Measurements from ENCODE around the gene RHOT2.
A peak's percentile ranks its signal among the peaks of the same experiment; 100 is the strongest.

Gene RHOT2

GRCh38 chr16:676565-676902, 8.6 kb downstream of the RHOT2 start:
- peaks cover 2 to 39% (median 33%) of the 10 kb centered on the region in 5 donors for H3K4me1 ChIP-seq (ENCODE audit: control insufficient read depth in 5 of 5, insufficient read depth in 5 of 5, low read length in 5 of 5)
- H3K9ac ChIP-seq (ENCODE audit: low read length in 5 of 5): no peak overlapping the region
- H3K36me3 ChIP-seq (ENCODE audit: control insufficient read depth in 5 of 5, insufficient read depth in 5 of 5, low read length in 5 of 5): peaks cover 0 to 28% (median 24%) of the 10 kb centered on the region in 5 donors
- no peak overlapping the region for H3K4me3 ChIP-seq (ENCODE audit: low read depth in 1 of 5, low read length in 5 of 5)
- no peaks in the 10 kb centered on the region for H3K9me3 ChIP-seq (ENCODE audit: control insufficient read depth in 5 of 5, low read length in 5 of 5)
- H3K27ac ChIP-seq (ENCODE audit: low read depth, low read length): no peak overlapping the region
- H3K27me3 ChIP-seq (ENCODE audit: control insufficient read depth in 5 of 5, insufficient read depth in 4 of 5, low read length in 5 of 5): peaks cover 0 to 4% (median 0%) of the 10 kb centered on the region in 5 donors

- H3K4me3 ChIP-seq (ENCODE audit: low read depth in 1 of 5, low read length in 5 of 5): no peak overlapping the region
- H3K27me3 ChIP-seq (ENCODE audit: control insufficient read depth in 5 of 5, insufficient read depth in 4 of 5, low read length in 5 of 5): peaks cover 0 to 4% (median 0%) of the 10 kb centered on the region in 5 donors
- H3K9me3 ChIP-seq (ENCODE audit: control insufficient read depth in 5 of 5, low read length in 5 of 5): no peaks in the 10 kb centered on the region
- H3K27ac ChIP-seq (ENCODE audit: low read depth, low read length): no peak overlapping the region
- peaks cover 4 to 43% (median 36%) of the 10 kb centered on the region in 5 donors for H3K4me1 ChIP-seq (ENCODE audit: control insufficient read depth in 5 of 5, insufficient read depth in 5 of 5, low read length in 5 of 5)
- peaks cover 0 to 28% (median 24%) of the 10 kb centered on the region in 5 donors for H3K36me3 ChIP-seq (ENCODE audit: control insufficient read depth in 5 of 5, insufficient read depth in 5 of 5, low read length in 5 of 5)
- no peak overlapping the region for H3K9ac ChIP-seq (ENCODE audit: low read length in 5 of 5)
Observed at GRCh38 chr16:676913-677312, 9.0 kb downstream of the RHOT2 start.

GRCh38 chr16:677316-678190, 9.6 kb downstream of the RHOT2 start:
- peaks cover 0 to 4% (median 0%) of the 10 kb centered on the region in 5 donors for H3K27me3 ChIP-seq (ENCODE audit: control insufficient read depth in 5 of 5, insufficient read depth in 4 of 5, low read length in 5 of 5)
- H3K36me3 ChIP-seq (ENCODE audit: control insufficient read depth in 5 of 5, insufficient read depth in 5 of 5, low read length in 5 of 5): peaks cover 0 to 28% (median 24%) of the 10 kb centered on the region in 5 donors
- H3K27ac ChIP-seq (ENCODE audit: low read depth, low read length): no peak overlapping the region
- no peak overlapping the region for H3K9ac ChIP-seq (ENCODE audit: low read length in 5 of 5)
- no peak overlapping the region for H3K4me3 ChIP-seq (ENCODE audit: low read depth in 1 of 5, low read length in 5 of 5)
- peaks cover 4 to 49% (median 43%) of the 10 kb centered on the region in 5 donors for H3K4me1 ChIP-seq (ENCODE audit: control insufficient read depth in 5 of 5, insufficient read depth in 5 of 5, low read length in 5 of 5)
- no peaks in the 10 kb centered on the region for H3K9me3 ChIP-seq (ENCODE audit: control insufficient read depth in 5 of 5, low read length in 5 of 5)

GRCh38 chr16:678209-678857, 10.4 kb downstream of the RHOT2 start:
- Histone ChIP-seq H3K27me3 (ENCODE audit: control insufficient read depth in 5 of 5, insufficient read depth in 4 of 5, low read length in 5 of 5) (peaks cover 0 to 4% (median 0%) of the 10 kb centered on the region in 5 donors), H3K9me3 (ENCODE audit: control insufficient read depth in 5 of 5, low read length in 5 of 5) (no peaks in the 10 kb centered on the region), H3K4me3 (ENCODE audit: low read depth in 1 of 5, low read length in 5 of 5) (no peak overlapping the region), H3K27ac (ENCODE audit: low read depth, low read length) (no peak overlapping the region), H3K4me1 (ENCODE audit: control insufficient read depth in 5 of 5, insufficient read depth in 5 of 5, low read length in 5 of 5) (peaks cover 4 to 57% (median 50%) of the 10 kb centered on the region in 5 donors), H3K9ac (ENCODE audit: low read length in 5 of 5) (no peak overlapping the region), H3K36me3 (ENCODE audit: control insufficient read depth in 5 of 5, insufficient read depth in 5 of 5, low read length in 5 of 5) (peaks cover 0 to 28% (median 21%) of the 10 kb centered on the region in 5 donors)

GRCh38 chr16:678858-679813, 11.2 kb downstream of the RHOT2 start:
- Histone ChIP-seq H3K9me3 (ENCODE audit: control insufficient read depth in 5 of 5, low read length in 5 of 5) (no peaks in the 10 kb centered on the region), H3K4me1 (ENCODE audit: control insufficient read depth in 5 of 5, insufficient read depth in 5 of 5, low read length in 5 of 5) (peaks cover 4 to 63% (median 56%) of the 10 kb centered on the region in 5 donors), H3K27me3 (ENCODE audit: control insufficient read depth in 5 of 5, insufficient read depth in 4 of 5, low read length in 5 of 5) (peaks cover 0 to 4% (median 0%) of the 10 kb centered on the region in 5 donors), H3K27ac (ENCODE audit: low read depth, low read length) (no peak overlapping the region), H3K4me3 (ENCODE audit: low read depth in 1 of 5, low read length in 5 of 5) (peak overlapping the region in 4 of 5 donors; percentile 56 to 73 (median 64)), H3K9ac (ENCODE audit: low read length in 5 of 5) (peak overlapping the region in 1 of 5 donors; percentile 69), H3K36me3 (ENCODE audit: control insufficient read depth in 5 of 5, insufficient read depth in 5 of 5, low read length in 5 of 5) (peaks cover 0 to 20% (median 16%) of the 10 kb centered on the region in 5 donors)

- H3K4me1 ChIP-seq (ENCODE audit: control insufficient read depth in 5 of 5, insufficient read depth in 5 of 5, low read length in 5 of 5): peaks cover 4 to 68% (median 56%) of the 10 kb centered on the region in 5 donors
Observed at GRCh38 chr16:679814-680624, 12.1 kb downstream of the RHOT2 start, which contains the start of gene STUB1. STUB1 (plus strand) TSS chr16:680410; CDS start chr16:680526, 116 bp downstream.

GRCh38 chr16:680625-680945, 12.7 kb downstream of the RHOT2 start:
- Histone ChIP-seq H3K4me1 (ENCODE audit: control insufficient read depth in 5 of 5, insufficient read depth in 5 of 5, low read length in 5 of 5) (peaks cover 4 to 69% (median 57%) of the 10 kb centered on the region in 5 donors), H3K9me3 (ENCODE audit: control insufficient read depth in 5 of 5, low read length in 5 of 5) (no peaks in the 10 kb centered on the region), H3K9ac (ENCODE audit: low read length in 5 of 5) (peak overlapping the region in 4 of 5 donors; percentile 84 to 90 (median 86)), H3K4me3 (ENCODE audit: low read depth in 1 of 5, low read length in 5 of 5) (peak overlapping the region; percentile 59 to 78 (median 75)), H3K27me3 (ENCODE audit: control insufficient read depth in 5 of 5, insufficient read depth in 4 of 5, low read length in 5 of 5) (peaks cover 0 to 4% (median 0%) of the 10 kb centered on the region in 5 donors), H3K27ac (ENCODE audit: low read depth, low read length) (peak overlapping the region; percentile 62), H3K36me3 (ENCODE audit: control insufficient read depth in 5 of 5, insufficient read depth in 5 of 5, low read length in 5 of 5) (peaks cover 0 to 19% (median 16%) of the 10 kb centered on the region in 5 donors)

More at GRCh38 chr16:679814-680624, 12.1 kb downstream of the RHOT2 start, which contains the start of gene STUB1:
- Histone ChIP-seq H3K27ac (ENCODE audit: low read depth, low read length) (peak within 1 kb of the TSS; percentile 62), H3K9ac (ENCODE audit: low read length in 5 of 5) (peak within 1 kb of the TSS in 4 of 5 donors; percentile 84 to 90 (median 86)), H3K4me3 (ENCODE audit: low read depth in 1 of 5, low read length in 5 of 5) (peak within 1 kb of the TSS; percentile 59 to 78 (median 75)), H3K36me3 (ENCODE audit: control insufficient read depth in 5 of 5, insufficient read depth in 5 of 5, low read length in 5 of 5) (peaks cover 0 to 19% (median 16%) of the 10 kb centered on the region in 5 donors), H3K9me3 (ENCODE audit: control insufficient read depth in 5 of 5, low read length in 5 of 5) (no peaks in the 10 kb centered on the region), H3K27me3 (ENCODE audit: control insufficient read depth in 5 of 5, insufficient read depth in 4 of 5, low read length in 5 of 5) (peaks cover 0 to 4% (median 0%) of the 10 kb centered on the region in 5 donors)

- Histone ChIP-seq H3K9ac (ENCODE audit: low read length in 5 of 5) (peak overlapping the region in 4 of 5 donors; percentile 84 to 90 (median 86)), H3K27ac (ENCODE audit: low read depth, low read length) (peak overlapping the region; percentile 62), H3K4me3 (ENCODE audit: low read depth in 1 of 5, low read length in 5 of 5) (peak overlapping the region; percentile 59 to 78 (median 75)), H3K4me1 (ENCODE audit: control insufficient read depth in 5 of 5, insufficient read depth in 5 of 5, low read length in 5 of 5) (peaks cover 4 to 69% (median 52%) of the 10 kb centered on the region in 5 donors), H3K27me3 (ENCODE audit: control insufficient read depth in 5 of 5, insufficient read depth in 4 of 5, low read length in 5 of 5) (peaks cover 0 to 4% (median 0%) of the 10 kb centered on the region in 5 donors), H3K9me3 (ENCODE audit: control insufficient read depth in 5 of 5, low read length in 5 of 5) (no peaks in the 10 kb centered on the region), H3K36me3 (ENCODE audit: control insufficient read depth in 5 of 5, insufficient read depth in 5 of 5, low read length in 5 of 5) (peaks cover 0 to 19% (median 16%) of the 10 kb centered on the region in 5 donors)
Observed at GRCh38 chr16:680967-681745, 13.2 kb downstream of the RHOT2 start.
